HG02588 (cell line): ENCODE data around the gene ZDHHC17.
"Not testable (repeated sequence)": the region's sequence is repeated elsewhere in the genome, so short reads cannot be mapped to it uniquely, and the experiment has no call there.

Source experiments
- ATAC-seq: cut with Tn5 transposase; IDR thresholded peaks from one replicate; pipeline ENCODE4 v1.9.1; 2021; ENCODE audit warnings: mild to moderate bottlenecking, moderate library complexity; ENCODE audit not compliant: unreplicated experiment

ZDHHC17 gene, protein sequence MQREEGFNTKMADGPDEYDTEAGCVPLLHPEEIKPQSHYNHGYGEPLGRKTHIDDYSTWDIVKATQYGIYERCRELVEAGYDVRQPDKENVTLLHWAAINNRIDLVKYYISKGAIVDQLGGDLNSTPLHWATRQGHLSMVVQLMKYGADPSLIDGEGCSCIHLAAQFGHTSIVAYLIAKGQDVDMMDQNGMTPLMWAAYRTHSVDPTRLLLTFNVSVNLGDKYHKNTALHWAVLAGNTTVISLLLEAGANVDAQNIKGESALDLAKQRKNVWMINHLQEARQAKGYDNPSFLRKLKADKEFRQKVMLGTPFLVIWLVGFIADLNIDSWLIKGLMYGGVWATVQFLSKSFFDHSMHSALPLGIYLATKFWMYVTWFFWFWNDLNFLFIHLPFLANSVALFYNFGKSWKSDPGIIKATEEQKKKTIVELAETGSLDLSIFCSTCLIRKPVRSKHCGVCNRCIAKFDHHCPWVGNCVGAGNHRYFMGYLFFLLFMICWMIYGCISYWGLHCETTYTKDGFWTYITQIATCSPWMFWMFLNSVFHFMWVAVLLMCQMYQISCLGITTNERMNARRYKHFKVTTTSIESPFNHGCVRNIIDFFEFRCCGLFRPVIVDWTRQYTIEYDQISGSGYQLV

DNA sequence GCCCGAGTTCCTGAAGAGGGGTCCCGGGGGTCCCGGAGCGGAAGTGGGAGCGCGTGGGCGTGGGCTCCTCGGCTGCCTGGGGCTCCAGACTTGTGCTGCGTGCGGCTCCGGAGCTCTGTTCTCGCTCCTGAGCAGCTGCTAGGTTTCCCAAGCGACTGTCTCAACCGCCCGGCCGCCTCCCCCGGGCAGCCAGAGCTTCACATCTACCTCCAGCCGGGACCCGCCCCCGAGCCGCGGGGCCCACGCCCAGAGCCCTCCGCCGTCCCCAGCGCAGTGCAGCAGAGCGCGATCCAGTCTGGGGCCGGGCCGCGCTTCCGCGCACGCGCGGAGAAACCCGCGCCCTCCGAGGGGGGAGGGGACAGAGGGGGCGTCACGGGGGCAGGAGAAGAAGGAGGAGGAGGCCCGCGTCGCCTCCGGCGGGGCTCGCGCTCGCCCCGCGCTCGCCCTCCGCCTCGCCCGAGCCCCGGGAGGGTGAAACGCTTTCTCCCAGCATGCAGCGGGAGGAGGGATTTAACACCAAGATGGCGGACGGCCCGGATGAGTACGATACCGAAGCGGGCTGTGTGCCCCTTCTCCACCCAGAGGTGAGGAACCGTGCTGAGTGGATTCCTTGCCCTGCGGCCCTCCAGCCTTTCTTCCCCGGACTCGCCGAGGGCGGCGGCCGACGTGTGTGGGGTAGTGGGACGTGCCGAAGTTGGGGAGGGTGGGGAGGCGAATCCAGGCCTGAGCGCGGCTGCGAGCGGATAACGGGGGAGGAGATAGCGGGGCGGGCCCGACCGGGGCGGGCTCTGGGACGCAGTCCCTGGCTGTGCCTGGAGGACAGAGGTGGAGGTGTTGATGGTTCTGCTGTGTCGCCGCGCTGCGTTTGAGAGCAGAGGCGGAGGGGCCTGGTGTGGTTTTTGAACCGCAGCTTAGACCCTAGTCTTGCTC is at the start of gene ZDHHC17:
ZDHHC17 (plus strand) TSS at position 370 of the 930 bp plus-strand sequence; CDS start at position 492, 122 bp downstream.
- peak; percentile 90 for ATAC-seq

DNA sequence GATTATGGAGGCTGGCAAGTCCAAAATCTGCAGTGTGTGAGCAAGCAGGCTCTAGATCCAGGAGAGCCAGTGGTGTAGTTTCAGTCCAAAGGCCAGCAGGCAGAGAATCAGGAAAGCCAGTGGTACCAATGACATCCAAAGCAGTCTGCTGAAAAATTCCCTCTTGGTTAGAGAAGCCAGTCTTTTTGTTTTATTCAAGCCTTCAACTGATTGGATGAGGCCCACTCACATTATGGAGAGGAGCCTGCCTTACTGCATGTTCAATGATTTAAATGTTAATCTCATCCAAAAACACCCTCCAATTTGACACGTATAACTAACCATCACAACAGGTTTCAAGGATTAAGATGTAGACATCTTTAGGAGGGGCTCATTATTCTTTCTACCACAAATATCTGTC is 49.5 kb upstream of the ZDHHC17 start:
- no peak for ATAC-seq

DNA sequence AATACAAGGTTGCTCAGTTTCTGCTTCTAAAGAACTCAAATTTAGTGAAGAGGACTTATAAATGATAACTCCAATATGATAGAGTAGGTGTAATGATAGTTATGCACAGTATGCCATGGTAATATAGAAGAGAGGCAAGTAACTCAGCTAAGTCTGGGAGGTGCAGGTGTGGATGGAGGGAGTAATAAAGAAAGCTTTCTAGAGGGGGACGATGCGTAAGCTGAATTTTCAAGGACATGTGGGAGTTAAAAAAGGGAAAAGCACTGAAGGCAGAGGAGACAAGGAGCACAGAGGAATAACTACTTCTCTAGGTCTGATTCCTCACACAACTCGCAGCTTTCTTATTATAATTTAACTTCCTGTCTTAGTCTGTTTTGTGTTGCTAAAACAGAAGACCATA is 49.1 kb upstream of the ZDHHC17 start:
- ATAC-seq = no peak

DNA sequence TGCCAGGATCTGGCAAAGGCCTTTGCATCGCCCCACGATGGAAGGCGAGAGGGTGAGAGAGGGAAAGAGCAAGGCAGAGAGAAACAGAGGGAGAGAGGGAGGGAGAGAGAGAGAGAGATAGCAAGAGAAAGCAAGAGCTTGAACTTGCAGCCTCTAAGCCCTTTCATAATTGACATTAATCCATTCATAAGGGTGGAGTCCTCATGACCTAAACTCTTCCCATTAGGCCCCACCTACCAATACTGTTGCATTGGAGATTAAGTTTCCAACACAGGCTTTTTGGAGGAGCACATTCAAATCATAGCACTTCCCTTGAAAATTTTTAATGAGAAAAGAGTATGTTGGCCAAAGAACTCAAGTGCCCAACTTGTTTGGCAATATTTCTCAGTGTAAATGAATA is 48.6 kb upstream of the ZDHHC17 start:
- ATAC-seq = no peak

DNA sequence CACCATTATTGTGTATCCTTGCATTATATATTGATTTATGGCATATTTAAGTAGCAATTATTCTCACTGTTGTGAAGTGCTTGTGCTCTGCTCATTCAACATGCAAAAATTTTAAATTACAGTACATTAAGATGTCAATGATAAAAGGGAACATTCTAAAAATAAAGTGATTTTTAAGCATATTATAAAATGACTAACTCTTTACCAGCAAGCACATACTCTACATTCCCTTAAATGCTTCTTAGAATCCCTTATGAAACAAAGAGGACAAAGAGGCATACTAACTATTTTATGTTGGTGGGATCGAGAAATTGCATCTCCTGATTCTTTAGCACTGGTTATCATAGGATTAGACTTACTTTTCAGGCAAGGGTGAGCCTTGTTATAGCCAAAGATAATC is 46.6 kb upstream of the ZDHHC17 start:
- ATAC-seq = no peak

DNA sequence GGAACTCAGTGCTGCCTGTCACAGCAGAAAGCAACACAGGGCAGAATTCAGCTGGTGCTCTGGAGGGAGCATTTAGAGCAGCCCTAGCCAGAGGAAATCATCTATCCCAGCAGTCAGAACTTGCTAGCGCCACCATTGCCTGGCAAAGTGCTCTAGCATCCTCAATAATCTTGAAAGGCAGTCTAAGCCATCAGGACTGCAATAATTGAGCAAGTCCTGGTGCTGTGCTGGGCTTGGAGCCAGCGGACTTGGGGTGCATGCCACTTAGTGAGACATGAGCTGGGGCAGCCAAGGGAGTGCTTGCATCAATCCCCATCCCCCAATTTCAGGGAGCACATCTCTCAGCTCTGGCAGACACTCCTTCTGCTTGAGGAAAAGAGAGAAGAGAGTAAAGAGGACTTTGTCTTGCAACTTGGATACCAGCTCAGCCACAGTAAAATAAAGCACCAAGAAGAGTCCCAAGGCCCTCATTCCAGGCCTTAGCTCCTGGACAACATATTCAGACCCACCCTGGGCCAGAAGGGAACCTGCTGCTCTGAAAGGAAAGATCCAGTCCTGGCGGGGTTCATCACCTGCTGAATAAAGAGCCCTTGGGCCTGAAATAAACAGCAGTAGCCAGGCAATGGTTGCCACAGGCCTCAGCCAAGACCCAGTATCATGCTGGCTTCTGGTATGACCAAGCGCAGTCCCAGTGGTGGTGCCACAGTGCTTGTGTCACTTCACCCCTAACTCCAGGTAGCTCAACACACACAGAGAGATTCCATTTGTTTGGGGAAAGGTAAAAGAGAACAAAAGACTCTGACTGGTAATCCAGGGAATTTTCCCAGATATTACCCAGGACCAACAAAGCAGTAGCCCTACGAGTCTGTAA is 44.5 kb upstream of the ZDHHC17 start:
- no peak for ATAC-seq

DNA sequence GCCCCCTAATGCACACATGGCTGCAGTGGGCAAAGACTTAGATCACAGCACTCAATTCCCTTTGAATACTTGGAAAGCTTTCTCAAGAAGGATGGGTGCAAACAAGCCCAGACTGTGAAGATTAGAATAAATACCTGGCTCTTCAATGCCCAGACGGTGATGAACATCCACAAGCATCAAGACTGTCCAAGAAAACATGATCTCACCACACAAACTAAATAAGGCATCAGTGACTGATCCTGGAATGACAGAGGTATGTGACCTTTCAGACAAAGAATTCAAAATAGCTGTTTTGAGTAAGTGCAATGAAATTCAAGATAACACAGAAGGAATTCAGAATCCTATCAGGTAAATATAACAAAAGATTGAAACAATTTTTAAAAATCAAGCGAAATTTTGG is 43.8 kb upstream of the ZDHHC17 start:
- ATAC-seq = no peak

DNA sequence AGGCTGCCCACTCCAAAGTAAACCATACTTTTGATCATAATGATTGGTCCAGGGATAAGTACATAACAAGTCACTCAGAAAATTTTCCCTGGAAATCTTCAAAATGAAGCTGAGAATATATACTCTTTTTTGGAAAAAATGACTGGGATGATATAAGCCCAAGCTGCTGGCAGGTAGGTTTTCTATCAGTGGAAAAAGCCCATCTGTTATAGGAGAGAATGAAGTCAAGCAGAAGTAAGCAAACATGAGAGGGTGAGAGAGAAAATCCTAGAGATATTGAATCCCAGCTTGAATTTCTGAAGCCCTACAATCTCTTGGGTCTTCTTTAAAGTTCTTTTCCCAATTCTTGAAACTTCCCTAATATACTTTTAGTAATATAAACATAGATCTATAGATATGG is 37.3 kb upstream of the ZDHHC17 start:
- no peak for ATAC-seq

DNA sequence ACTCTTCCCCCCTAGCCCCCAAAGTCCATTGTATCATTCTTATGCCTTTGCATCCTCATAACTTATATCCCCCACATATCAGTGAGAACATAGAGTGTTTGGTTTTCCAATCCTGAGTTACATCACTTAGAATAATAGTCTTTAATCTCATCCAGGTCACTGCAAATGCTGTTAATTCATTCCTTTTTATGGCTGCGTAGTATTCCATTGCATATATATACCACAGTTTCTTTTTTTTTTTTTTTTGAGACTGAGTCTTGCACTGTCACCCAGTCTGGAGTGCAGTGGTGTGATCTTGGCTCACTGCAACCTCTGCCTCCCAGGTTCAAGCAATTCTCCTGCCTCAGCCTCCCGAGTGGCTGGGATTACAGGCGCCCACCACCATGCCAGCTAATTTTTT is 31.7 kb upstream of the ZDHHC17 start:
- ATAC-seq = not testable (repeated sequence)

DNA sequence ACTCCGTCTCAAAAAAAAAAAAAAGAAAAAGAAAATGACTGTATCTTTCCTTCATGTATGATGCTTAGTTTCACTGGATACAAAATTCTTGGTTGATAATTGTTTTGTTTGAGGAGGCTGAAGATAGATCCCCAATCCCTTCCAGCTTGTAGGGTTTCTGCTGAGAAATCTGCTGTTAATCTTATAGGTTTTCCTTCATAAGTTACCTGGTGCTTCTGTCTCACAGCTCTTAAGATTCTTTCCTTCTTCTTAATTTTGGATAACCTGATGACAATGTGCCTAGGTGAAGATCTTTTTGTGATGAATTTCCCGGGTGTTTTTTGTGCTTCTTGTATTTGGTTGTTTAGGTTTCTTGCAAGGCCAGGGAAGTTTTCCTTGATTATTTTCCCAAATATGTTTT is 26.2 kb upstream of the ZDHHC17 start:
- not testable (repeated sequence) for ATAC-seq

DNA sequence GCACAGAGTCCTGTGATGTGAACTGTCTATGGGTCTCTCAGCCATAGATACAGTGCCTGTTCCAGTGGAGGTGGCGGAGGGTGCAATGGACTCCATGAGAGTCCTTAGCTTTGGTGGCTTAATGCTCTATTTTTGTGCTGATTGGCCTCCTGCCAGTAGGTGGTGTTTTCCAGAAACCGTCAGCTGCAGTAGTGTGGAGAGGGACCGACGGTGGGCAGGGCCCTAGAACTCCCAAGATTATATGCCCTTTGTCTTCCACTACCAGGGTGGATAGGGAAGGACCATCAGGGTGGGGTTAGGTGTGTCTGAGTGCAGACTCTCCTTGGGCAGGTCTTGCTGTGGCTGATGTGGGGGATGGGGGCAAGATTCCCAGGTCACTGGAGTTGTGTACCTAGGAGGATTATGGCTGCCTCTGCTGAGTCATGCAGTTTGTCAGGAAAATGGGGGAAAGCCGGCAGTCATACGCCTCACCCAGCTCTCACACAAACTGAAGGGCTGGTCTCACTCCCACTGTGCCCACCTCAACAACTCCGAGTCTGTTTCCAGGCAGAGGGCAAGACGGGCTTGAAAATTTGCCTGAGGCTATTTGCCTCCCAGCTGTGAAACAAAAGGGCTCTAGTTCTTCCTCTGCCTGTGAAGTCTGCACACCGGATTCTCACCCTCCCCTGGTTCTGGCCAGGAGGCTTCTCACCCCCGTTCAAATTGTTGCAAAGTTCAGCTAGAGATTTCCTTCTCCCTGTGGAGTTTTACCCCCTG is 24.9 kb upstream of the ZDHHC17 start:
- ATAC-seq = no peak

DNA sequence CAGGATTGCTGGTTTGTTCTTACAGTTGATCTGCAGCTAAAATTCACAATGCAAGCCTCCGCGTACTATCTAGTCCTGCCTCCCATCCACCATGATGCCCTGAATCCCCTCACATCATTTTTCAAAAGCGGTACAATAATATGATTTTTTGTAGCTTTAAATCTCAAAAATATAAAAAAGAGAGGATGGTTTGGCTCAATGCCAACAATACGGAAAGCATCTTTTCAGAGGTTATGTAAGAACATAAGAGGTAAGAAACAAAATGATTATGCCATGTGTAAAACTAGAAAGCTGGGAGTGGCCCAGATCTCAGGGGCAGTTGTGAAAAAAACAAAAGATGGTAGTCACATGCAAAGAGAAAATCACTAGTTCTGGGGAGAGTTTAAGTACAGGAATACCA is 24.0 kb upstream of the ZDHHC17 start:
- no peak for ATAC-seq

DNA sequence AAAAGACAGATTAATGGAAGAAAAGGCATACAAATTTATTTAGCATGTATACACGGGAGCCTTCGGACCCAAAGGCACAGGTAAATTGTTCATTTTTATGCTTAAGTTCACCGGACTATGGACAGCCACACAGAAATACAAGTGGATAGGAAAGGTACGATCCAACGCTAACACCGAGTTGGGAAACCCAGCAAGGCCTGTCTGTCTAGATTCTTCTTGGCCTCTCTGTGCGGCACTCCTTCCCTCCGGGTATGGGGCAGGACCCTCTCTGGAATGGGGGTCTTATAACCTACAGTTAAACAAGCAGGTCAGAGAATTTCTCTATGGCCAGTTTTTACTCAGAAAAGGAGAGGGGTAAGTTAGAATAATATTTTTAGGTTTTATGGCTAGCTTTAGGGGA is 23.4 kb upstream of the ZDHHC17 start:
- ATAC-seq = no peak

DNA sequence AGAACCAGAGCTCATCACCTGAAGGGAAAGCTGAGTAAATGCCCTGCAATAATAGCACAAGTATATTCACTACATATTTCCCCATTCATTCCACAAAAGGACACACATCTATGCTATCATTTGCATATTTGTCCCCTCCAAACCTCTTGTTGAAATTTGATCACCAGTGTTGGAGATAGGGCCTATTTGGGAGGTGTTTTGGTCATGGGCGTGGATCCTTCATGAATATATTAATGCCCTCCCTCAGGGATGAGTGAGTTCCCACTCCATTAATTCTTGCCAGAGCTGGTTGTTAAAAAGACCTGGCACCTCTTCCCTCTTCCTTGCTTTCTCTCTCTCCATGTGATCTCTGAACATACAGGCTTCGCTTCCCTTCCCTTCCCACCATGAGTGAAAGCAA is 18.6 kb upstream of the ZDHHC17 start:
- ATAC-seq = no peak

DNA sequence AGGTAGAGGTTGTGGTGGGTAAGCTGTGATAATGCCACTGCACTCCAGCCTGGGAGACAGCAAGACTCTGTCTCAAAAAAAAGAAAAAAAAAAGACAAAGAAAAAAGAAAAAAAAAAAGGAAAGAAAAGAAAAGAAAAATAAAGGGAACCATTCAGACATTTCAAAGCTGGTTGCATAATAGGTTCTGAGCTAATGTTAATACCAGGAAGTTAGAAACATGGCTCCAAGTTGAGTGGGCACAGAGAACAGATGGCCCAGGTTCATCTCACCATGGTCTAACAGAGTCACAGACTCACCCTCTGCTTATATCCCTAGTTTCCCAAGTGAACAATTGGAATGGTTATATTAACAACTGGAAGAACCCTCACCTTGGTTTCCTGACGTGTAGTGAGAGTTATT is 17.4 kb upstream of the ZDHHC17 start:
- ATAC-seq = no peak

DNA sequence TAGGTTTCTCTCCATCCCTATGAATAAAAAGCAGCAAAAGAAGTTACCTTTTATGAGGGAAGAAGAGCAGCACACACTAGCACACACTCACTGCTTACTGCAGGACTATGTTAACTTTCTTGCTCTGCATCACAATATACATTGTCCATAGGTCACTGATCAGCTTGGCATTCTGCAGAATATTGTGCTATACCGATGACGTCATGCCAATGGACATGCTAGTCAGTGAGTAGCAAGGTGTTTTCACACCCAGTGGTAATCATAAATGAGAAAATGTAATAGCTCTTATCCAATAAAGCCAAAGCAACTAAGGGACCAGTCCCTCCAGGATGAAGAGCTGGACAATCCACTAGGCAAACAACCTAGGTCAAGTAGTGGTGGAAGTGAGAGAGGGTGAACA is 16.7 kb upstream of the ZDHHC17 start:
- no peak for ATAC-seq

DNA sequence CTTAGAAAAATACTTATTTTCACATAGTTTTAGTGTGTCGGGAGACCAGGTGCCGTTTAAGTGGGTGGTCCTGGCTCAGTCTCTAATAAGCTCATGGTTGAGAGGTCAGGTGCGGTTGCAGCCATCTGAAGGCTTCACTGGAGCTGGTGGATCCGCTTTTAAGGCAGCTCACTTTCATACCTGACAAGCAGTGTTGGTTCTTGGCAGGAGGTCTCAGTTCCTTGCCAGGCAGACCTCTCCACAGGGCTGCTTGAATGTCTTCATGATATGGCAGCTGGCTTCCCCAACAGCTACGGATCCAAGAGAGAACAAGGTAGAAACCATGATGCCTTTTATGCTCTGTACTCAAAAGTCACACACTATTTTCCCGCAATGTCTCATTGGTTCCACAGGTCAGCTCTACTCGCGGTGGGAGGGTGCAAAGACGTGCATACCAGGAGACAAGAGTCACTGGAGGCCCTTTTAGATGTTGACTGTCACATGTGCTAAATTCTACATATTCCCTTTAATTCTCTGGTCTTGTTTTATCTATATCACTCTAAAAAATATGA is 8.0 kb upstream of the ZDHHC17 start:
- ATAC-seq = no peak

DNA sequence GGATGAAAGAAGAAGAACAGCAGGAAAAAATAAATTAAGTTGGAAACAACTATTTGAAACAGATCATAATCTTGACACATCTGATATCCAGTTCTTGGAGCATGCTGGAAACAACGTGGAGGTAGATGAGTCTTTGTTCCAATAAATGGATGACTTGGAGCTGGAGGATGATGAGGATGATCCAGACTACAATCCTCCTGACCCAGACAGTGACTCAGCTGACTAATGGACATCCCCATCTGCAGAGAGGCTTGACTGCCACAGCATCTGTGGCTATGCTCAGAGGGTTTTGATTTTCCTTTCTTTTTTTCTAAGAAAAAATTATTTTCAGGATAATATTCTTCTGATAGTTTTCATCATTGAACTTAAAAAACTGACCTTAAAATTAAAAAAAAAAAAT is 6.2 kb upstream of the ZDHHC17 start:
- no peak for ATAC-seq

DNA sequence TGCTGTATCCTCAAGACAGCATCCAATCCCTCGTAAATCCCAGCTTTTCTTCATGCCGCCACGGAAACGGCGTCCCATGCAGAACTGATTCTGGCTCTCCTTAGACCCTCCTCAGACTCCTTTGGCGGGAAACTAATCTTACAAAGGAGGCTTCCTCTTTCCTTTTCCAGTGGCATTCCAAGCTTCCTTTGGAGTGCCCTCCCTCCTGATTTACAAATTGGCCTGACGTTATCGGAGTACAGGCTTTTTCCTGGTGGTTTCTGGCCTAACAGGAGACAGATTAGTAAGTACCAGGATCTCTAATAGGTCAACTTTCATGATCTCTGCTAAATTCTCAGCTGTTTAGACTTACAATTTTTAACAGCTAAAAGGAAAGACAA is 1.3 kb upstream of the ZDHHC17 start:
- ATAC-seq = no peak

DNA sequence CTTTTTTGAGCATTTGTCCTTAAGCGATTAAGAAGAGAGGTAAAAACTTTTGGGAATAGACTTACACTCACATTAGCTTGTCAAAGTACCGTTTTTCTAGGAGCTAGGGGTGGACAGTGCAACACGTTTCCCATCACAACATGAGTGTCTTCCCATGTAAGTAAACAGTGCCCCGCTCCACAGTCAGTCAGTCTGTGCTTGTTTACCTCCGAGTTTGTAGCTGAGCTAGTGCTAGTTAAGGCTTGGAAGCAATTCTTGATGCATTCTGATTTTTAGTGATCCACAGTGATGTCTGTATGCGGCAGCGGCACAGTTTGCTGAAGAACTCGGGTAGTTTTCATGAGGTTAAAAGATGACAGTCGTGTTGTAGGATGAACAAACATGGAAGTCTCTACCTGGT is 941 bp downstream of the ZDHHC17 start:
- no peak for ATAC-seq
